Stimulated activated CD4-positive, alpha-beta T cell treated with anti-CD3 and anti-CD28 coated beads, Interleukin-1b, Interleukin-23, amount 100 ng/mL, for 48 hours (primary cell): ENCODE data around the gene RNF113A.
"Not testable (repeated sequence)": the region's sequence is repeated elsewhere in the genome, so short reads cannot be mapped to it uniquely, and the experiment has no call there.

ENCODE experiments used
- DNase-seq: peaks from one replicate; pipeline ENCODE4 v3.0.0-alpha.2; 2020

The RNF113A gene

DNA sequence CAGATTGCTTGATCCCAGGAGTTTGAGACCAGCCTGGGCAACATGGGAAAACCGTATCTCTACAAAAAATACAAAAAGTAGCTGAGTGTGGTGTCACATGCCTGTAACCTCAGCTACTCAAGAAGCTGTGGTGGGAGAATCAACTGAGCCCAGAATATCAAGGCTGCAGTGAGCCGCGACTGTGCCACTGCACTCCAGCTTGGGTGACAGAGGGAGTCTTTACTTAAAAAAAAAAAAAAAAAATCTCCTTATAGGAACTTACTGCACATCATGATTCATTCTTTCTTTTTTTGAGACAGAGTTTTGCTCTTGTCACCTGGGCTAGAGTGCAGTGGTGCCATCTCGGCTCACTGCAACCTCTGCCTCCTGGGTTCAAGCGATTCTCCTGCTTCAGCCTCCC lies 43.1 kb downstream of the RNF113A start:
- no peak for DNase-seq

DNA sequence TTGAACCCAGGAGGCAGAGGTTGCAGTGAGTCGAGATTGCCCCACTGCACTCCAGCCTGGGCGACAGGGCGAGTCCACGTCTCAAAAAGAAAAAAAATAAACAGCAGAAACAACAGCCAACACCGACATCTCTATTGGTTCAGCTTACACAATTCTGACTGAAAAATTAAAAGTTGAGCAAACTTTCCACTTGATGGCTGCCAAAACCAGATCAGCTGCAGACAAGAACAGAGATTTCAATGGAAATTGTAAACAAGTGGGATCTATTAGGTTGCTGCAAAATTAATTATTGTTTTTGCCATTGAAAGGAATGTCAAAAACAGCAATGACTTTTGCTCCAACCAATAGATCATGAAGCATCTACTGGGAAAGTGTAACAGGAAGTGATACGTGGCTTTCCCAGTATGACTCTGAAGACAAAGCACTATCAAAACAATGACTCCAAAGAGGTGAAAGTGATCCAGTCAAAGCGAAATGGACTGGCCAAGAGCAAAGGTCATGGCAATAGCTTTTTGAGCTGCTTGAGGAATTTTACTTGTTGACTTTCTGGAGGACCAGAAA lies 45.1 kb downstream of the RNF113A start:
- no peak for DNase-seq

DNA sequence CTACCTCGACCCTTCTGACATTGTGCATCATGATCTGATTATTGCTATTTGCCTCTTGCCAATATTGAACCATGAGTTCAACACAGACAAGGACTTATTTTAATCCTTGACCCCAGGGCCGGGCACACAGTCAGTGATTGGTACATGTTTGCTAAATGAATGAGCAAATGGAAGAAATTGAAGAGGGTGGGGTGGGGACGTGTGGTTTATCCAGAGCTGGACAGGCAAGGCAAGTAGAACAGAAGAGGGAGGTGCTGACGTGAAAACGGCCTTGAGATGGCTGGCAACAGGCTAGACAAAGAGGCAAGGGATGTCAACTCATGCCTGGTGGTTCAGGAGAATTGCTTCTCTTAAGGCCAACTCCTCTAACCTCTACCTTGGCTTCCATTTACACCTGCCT lies 47.3 kb downstream of the RNF113A start:
- not testable (repeated sequence) for DNase-seq

DNA sequence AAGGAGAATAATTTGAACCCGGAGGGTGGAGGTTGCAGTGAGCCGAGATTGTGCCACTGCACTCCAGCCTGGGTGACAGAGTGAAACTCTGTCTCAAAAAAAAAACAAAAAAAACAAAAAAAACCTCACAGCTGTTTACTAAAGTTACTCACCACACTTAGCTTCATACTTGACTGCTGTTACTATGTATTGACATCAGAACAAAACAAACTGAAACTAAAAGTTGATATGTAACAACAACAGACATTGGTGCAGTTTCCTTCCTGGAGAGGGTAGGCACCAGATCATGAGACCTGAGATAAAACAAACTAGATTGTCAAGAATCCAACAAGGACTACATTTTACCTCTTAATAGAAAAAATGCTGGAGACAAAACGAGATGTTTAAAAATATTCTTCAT lies 49.8 kb downstream of the RNF113A start:
- DNase-seq = not testable (repeated sequence)
